Lower leg skin (tissue), 4 donors: ENCODE data around the gene PBX1. TPM values are rescaled to one million over a fixed set of nuclear protein-coding genes. Genes with fewer than 3 reads are reported as not detected.

Experiments
- DNase-seq, 2 donors: peaks; one replicate each; pipeline ENCODE4 v3.0.0-alpha.2; 2019; ENCODE audit warnings: low spot score in 2 of 2
- H3K4me3 ChIP-seq: fragments of 200-600 bp; sonication (generic); 2 replicates; pipeline ENCODE4 v1.5.1; 2017; ENCODE audit warnings: mild to moderate bottlenecking, low read depth; ENCODE audit not compliant: poor library complexity, severe bottlenecking
- CTCF ChIP-seq, 3 donors: fragments of 450-650 bp; IDR thresholded peaks; one replicate each; pipeline ENCODE4 v1.5.1; 2016; ENCODE audit warnings: antibody characterized with exemption in 3 of 3, mild to moderate bottlenecking in 3 of 3, moderate library complexity in 2 of 3
- POLR2A ChIP-seq, 2 donors: fragments of 450-650 bp; IDR thresholded peaks; one replicate each; pipeline ENCODE4 v1.6.1; 2016 to 2017; ENCODE audit warnings: antibody characterized with exemption in 2 of 2, mild to moderate bottlenecking in 1 of 2, moderate library complexity in 1 of 2
- WGBS, 2 donors: methylation state at CpG; one replicate each; pipeline ENCODE4 v1.1.5; 2018; 5-methylcytosine and 5-hydroxymethylcytosine counted together
- intact Hi-C: fragments of 100-400 bp; cut with DNase I; formaldehyde crosslinking; loops from one replicate; pipeline ENCODE4 v1.15.0; 2023; ENCODE audit warnings: low total_unique reads
- total RNA-seq, 4 donors: library from RNA; depleted of rRNA; stranded (reverse); fragments of >200 nt; gene quantifications; one replicate each; pipeline ENCODE4 v1.1.0, GENCODE V29; 2016

PBX1 gene
- total RNA-seq, 4 donors from 2014 or later: 10.0 to 24.1 (median 15.4) TPM

GRCh38 chr1:164765992-164766720, 207.2 kb downstream of the PBX1 start:
- TF ChIP-seq CTCF (IDR thresholded peaks at IDR 0.05) (no peak), POLR2A (IDR thresholded peaks at IDR 0.05) (no peak)
- no peak for DNase-seq
- intact Hi-C loops: no loop called here
- WGBS, 2 donors: 65 to 69% methylated on average over 1 of the region's 1 CpG
- no peak overlapping the region for H3K4me3 ChIP-seq

- no peak overlapping the region for H3K4me3 ChIP-seq
- intact Hi-C loops: no loop called here
- TF ChIP-seq CTCF (IDR thresholded peaks at IDR 0.05) (no peak), POLR2A (IDR thresholded peaks at IDR 0.05) (no peak)
- 54 to 63% methylated on average over 3 of the region's 3 CpGs for WGBS, 2 donors
- DNase-seq: no peak
Measured at GRCh38 chr1:164767752-164768402, 208.9 kb downstream of the PBX1 start.

- TF ChIP-seq CTCF (IDR thresholded peaks at IDR 0.05) (no peak), POLR2A (IDR thresholded peaks at IDR 0.05) (no peak)
- intact Hi-C loops: no loop called here
- no peak overlapping the region for H3K4me3 ChIP-seq
- no peak for DNase-seq
- 70 to 87% methylated on average over 5 of the region's 5 CpGs for WGBS, 2 donors
Measured at GRCh38 chr1:164768619-164769018, 209.6 kb downstream of the PBX1 start.

GRCh38 chr1:164769486-164770130, 210.6 kb downstream of the PBX1 start:
- H3K4me3 ChIP-seq: no peak overlapping the region
- 88 to 95% methylated on average over 2 of the region's 2 CpGs for WGBS, 2 donors
- no peak for DNase-seq
- TF ChIP-seq POLR2A (IDR thresholded peaks at IDR 0.05) (no peak), CTCF (IDR thresholded peaks at IDR 0.05) (no peak)
- intact Hi-C loops: no loop called here

- WGBS, 2 donors: 85 to 92% methylated on average over 2 of the region's 2 CpGs
- no peak for TF ChIP-seq POLR2A (IDR thresholded peaks at IDR 0.05)
- no peak for TF ChIP-seq CTCF (IDR thresholded peaks at IDR 0.05)
- no peak overlapping the region for H3K4me3 ChIP-seq
- intact Hi-C loops: no loop called here
- no peak for DNase-seq
Measured at GRCh38 chr1:164770131-164770529, 211.1 kb downstream of the PBX1 start.
